ENCODE measurements around the gene PIGQ. TPM values are rescaled to one million over a fixed set of nuclear protein-coding genes. Genes with fewer than 3 reads are reported as not detected.

PIGQ gene
- total RNA-seq, 2 donors from 2014 or later, result 20.8 to 21.0 TPM

DNA sequence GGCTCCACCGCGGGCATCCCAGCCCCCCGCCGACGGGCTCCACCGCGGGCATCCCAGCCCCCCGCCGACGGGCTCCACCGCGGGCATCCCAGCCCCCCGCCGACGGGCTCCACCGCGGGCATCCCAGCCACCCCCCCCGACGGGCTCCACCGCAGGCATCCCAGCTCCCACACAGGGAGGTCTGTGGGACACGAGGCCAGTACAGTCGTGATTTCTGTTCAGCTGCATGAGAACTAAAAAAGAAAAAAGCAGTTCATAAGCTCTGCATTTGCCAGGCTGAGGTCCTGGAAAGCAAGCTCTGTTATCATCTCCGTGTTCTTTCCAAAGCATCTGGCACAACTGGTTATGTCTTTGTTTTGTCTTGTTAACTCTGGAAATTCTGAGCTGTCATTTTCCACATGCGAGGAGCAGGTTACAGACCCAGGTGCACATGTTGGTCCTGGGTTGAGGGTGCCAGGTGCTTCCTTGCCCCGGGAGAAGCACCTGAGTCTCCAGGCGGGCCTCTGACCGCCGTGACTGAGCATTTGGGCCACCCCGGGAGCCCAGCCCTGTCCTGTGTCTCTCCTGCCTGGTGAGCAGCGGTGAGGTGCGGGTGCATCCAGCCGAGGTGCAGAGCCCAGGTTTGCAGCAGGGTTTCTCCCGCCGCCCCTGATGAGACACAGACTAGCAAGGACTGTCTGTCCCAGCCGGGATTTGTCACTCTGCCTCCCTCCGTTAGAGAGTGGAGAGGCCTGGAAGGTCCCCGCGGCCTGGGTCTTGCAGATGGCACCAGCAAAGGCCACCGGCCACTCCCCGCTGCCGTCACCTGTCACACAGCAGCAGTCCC lies 51.1 kb downstream of the PIGQ start:
- Histone ChIP-seq H3K9me3 (no peaks in the 10 kb centered on the region), H3K4me1 (no peaks in the 10 kb centered on the region), H3K36me3 (no peaks in the 10 kb centered on the region), H3K4me3 (no peak overlapping the region), H3K27me3 (no peaks in the 10 kb centered on the region), H3K27ac (no peak overlapping the region)
- no peak for DNase-seq (ENCODE audit: low spot score)
- TF ChIP-seq, protein P1, sequence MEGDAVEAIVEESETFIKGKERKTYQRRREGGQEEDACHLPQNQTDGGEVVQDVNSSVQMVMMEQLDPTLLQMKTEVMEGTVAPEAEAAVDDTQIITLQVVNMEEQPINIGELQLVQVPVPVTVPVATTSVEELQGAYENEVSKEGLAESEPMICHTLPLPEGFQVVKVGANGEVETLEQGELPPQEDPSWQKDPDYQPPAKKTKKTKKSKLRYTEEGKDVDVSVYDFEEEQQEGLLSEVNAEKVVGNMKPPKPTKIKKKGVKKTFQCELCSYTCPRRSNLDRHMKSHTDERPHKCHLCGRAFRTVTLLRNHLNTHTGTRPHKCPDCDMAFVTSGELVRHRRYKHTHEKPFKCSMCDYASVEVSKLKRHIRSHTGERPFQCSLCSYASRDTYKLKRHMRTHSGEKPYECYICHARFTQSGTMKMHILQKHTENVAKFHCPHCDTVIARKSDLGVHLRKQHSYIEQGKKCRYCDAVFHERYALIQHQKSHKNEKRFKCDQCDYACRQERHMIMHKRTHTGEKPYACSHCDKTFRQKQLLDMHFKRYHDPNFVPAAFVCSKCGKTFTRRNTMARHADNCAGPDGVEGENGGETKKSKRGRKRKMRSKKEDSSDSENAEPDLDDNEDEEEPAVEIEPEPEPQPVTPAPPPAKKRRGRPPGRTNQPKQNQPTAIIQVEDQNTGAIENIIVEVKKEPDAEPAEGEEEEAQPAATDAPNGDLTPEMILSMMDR (IDR thresholded peaks at IDR 0.05), result no peak

GRCh38 chr16:621526-622105 lies 51.8 kb downstream of the PIGQ start:
- Histone ChIP-seq H3K36me3 (no peaks in the 10 kb centered on the region), H3K4me1 (no peaks in the 10 kb centered on the region), H3K27me3 (no peaks in the 10 kb centered on the region), H3K9me3 (no peaks in the 10 kb centered on the region), H3K4me3 (no peak overlapping the region), H3K27ac (no peak overlapping the region)
- DNase-seq (ENCODE audit: low spot score), result no peak
- TF ChIP-seq, protein P1 (IDR thresholded peaks at IDR 0.05), result no peak

GRCh38 chr16:622920-623280 lies 53.1 kb downstream of the PIGQ start:
- TF ChIP-seq, protein P1 (IDR thresholded peaks at IDR 0.05), result no peak
- no peak for DNase-seq (ENCODE audit: low spot score)
- peaks cover 0 to 9% of the 10 kb centered on the region in 2 donors for H3K4me1 ChIP-seq
- no peaks in the 10 kb centered on the region for H3K9me3 ChIP-seq
- no peaks in the 10 kb centered on the region for H3K27me3 ChIP-seq
- no peak overlapping the region for H3K27ac ChIP-seq
- no peaks in the 10 kb centered on the region for H3K36me3 ChIP-seq
- H3K4me3 ChIP-seq, result no peak overlapping the region

GRCh38 chr16:624526-625070 lies 54.8 kb downstream of the PIGQ start:
- H3K27me3 ChIP-seq, result no peaks in the 10 kb centered on the region
- DNase-seq (ENCODE audit: low spot score), result no peak

DNA sequence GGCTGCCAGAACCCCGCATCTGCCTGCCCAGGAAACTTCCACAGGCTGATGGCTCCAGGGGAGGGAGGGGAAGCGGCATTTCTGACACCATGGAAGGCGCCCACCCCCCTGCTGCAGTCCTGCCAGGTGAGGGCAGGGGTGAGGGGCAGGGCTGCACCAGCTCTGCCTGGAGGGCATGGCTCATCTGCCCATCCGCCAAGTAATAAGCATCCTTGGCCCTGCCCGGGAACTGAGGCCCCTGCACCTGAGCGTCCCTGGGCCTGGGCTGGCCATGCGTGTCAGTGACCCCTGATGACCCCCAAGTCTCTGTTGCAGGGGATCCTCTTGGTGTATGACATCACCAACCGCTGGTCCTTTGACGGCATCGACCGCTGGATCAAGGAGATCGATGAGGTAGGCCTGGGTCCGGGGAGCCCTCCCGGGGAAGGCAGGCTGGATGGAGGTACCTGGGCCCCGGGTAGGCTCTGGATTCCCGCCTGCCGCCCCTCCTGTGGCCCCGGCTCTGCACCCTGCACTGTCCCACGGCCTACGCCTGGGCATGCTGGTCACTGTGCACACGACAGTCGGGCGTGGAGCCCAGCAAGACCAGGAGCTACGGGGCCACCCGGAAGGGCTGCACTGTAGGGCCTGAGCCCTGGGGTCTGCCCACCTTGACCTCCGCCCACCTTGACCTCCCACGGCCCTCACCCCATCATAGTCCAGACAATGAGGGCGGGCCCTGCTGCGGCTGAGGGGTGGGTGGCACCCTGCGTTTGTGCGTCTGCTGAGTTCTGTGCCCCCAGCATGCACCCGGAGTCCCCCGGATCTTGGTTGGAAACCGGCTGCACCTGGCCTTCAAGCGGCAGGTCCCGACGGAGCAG lies 55.6 kb downstream of the PIGQ start:
- Histone ChIP-seq H3K4me3 (no peak overlapping the region), H3K4me1 (peaks cover 0 to 23% of the 10 kb centered on the region in 2 donors), H3K27me3 (no peaks in the 10 kb centered on the region), H3K27ac (no peak overlapping the region), H3K9me3 (no peaks in the 10 kb centered on the region), H3K36me3 (peaks cover 5% of the 10 kb centered on the region)
- DNase-seq (ENCODE audit: low spot score), result no peak
- TF ChIP-seq, protein P1 (IDR thresholded peaks at IDR 0.05), result no peak

More at GRCh38 chr16:624526-625070, 54.8 kb downstream of the PIGQ start:
- TF ChIP-seq, protein P1 (IDR thresholded peaks at IDR 0.05), result no peak
- H3K36me3 ChIP-seq, result peaks cover 5% of the 10 kb centered on the region
- no peak overlapping the region for H3K27ac ChIP-seq
- H3K9me3 ChIP-seq, result no peaks in the 10 kb centered on the region
- no peak overlapping the region for H3K4me3 ChIP-seq
- peaks cover 0 to 16% of the 10 kb centered on the region in 2 donors for H3K4me1 ChIP-seq

Measured in right atrium auricular region (tissue), 2 donors.